ENCODE results near the gene TUBE1. TPM values are rescaled to one million over a fixed set of nuclear protein-coding genes. Genes with fewer than 3 reads are reported as not detected.
A peak's percentile ranks its signal among the peaks of the same experiment; 100 is the strongest.

TUBE1 gene, protein sequence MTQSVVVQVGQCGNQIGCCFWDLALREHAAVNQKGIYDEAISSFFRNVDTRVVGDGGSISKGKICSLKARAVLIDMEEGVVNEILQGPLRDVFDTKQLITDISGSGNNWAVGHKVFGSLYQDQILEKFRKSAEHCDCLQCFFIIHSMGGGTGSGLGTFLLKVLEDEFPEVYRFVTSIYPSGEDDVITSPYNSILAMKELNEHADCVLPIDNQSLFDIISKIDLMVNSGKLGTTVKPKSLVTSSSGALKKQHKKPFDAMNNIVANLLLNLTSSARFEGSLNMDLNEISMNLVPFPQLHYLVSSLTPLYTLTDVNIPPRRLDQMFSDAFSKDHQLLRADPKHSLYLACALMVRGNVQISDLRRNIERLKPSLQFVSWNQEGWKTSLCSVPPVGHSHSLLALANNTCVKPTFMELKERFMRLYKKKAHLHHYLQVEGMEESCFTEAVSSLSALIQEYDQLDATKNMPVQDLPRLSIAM
- total RNA-seq (2022) (26.3 and 30.8 TPM in 2 replicates), Bru-seq, nascent RNA (percentile 88 among the genes with signal in this experiment), BruChase-seq, experiment 1, labeled RNA remaining after a 2-hour chase (percentile 94 among the genes with signal in this experiment), BruChase-seq, experiment 2, labeled RNA remaining after a 6-hour chase (percentile 89 among the genes with signal in this experiment)
- long read RNA-seq, transcript TUBE1-202 (12 exons, 2,142 nt): major isoform, 31 of 61 reads
- long read RNA-seq, partial matches to known transcripts: 10 of 61 reads
- long read RNA-seq, other reads (novel, unspliced or antisense): 17 of 61 reads

DNA sequence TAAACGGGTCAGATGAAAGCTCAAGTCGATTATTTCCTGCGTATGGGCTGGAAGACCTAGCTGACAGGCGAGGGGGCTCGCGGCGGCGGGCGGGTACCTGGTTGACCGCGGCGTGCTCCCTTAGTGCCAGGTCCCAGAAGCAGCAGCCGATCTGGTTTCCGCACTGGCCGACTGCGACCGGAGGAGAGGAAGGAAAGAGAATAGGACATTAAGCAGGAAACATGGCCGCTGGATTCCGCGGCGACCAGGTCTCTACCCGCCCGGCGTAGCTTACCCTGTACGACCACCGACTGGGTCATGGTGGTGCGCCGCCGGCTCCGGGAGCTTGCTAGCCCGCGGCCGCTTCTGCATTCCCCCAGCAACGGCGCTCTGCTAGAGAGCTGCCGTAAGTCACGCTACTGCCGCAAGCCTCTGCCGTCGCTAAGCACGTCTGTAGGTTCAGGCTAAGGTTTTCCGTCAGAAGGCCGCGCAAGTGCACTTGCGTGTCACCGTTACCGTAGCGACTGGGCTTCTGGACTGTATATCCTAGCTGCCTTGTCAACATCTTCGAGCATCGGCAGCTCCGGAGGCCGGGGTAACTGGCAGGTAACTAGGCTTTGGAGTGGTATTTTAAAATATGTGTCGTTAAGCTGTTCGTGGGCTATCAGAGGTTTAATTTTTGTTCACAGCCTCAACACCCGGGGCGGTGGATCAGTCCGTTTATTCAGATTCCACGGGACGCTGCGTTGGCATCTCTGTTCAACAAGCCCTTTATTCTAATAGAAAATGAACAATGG, at the start of gene TUBE1, which contains the start of gene FAM229B:
TUBE1 (minus strand) TSS at position 347 of the 776 bp plus-strand sequence; CDS start at position 299, 48 bp downstream.
FAM229B (plus strand) TSS at position 456 of the 776 bp plus-strand sequence. CDS start 11,693 bp downstream, outside the sequence.
- Mint-ChIP-seq H3K9me3 (ENCODE audit: unreplicated experiment) (no peaks in the 10 kb centered on the region), H3K27ac (ENCODE audit: unreplicated experiment) (no peak within 1 kb of the TSS), H3K4me1 (ENCODE audit: low read depth, unreplicated experiment) (peaks cover 6% of the 10 kb centered on the region), H3K36me3 (ENCODE audit: insufficient read depth, unreplicated experiment) (peaks cover 6% of the 10 kb centered on the region), H3K27me3 (ENCODE audit: insufficient read depth, unreplicated experiment) (peaks cover 10% of the 10 kb centered on the region), H3K4me3 (ENCODE audit: unreplicated experiment) (no peak within 1 kb of the TSS)
- CTCF ChIA-PET: interaction anchor here (1.1 to 2.0 kb wide), 4 partner anchors 12 to 76 kb away, joined by 4 to 16 read pairs (median 8); no protein-coding TSS in a partner anchor
- intact Hi-C loops (cut with micrococcal nuclease; ENCODE audit: unreplicated experiment): no loop called here
- TF ChIP-seq, protein P1, sequence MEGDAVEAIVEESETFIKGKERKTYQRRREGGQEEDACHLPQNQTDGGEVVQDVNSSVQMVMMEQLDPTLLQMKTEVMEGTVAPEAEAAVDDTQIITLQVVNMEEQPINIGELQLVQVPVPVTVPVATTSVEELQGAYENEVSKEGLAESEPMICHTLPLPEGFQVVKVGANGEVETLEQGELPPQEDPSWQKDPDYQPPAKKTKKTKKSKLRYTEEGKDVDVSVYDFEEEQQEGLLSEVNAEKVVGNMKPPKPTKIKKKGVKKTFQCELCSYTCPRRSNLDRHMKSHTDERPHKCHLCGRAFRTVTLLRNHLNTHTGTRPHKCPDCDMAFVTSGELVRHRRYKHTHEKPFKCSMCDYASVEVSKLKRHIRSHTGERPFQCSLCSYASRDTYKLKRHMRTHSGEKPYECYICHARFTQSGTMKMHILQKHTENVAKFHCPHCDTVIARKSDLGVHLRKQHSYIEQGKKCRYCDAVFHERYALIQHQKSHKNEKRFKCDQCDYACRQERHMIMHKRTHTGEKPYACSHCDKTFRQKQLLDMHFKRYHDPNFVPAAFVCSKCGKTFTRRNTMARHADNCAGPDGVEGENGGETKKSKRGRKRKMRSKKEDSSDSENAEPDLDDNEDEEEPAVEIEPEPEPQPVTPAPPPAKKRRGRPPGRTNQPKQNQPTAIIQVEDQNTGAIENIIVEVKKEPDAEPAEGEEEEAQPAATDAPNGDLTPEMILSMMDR (IDR thresholded peaks at IDR 0.05; ENCODE audit: insufficient read depth in 1 of 2, low read depth in 1 of 2, low read length in 1 of 2, severe bottlenecking in 1 of 2, unreplicated experiment in 1 of 2): peak in 1 of 2 experiments; percentile 21
- DNase-seq: peak; percentile 88 to 93
- no peaks in the 10 kb centered on the region for H3K36me3 ChIP-seq (ENCODE audit: control insufficient read depth, insufficient read depth, low read length)
- H3K4me3 ChIP-seq (ENCODE audit: low read depth, low read length): peak within 1 kb of the TSS; percentile 77
- POLR2A ChIA-PET: interaction anchor here (0.6 to 0.8 kb wide), 5 partner anchors 29 to 604 kb away, joined by 3 to 6 read pairs (median 3); partner anchors contain the start of gene REV3L
- no TSS peak for BruUV-seq (replicated peaks)
- H3K9me3 ChIP-seq: no peaks in the 10 kb centered on the region
- H3K4me1 ChIP-seq: peaks cover 3% of the 10 kb centered on the region; the same call in 1 of the 2 replicates
- no peaks in the 10 kb centered on the region; the same call in 1 of the 2 replicates for H3K27me3 ChIP-seq (replicated peaks; ENCODE audit: control insufficient read depth, insufficient read depth, low read length)

DNA sequence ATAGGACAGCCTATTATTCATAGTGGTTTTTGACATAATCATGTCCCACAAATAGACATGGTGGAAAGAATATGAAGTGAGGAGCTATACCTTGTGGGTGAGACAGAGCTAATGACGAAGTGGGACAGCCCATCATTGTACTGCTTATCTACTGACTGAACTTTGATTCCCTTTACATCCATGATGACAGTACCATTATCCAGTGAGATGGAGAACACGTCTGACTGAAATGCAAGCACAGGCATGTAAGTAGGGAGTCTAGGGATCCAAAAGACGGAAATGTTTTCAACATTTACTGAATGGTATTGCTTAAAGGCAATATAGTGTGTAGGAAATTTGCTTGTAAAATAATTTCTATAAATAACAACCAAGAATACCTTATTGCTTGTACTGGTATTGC, 43.6 kb upstream of the TUBE1 start:
- H3K27ac Mint-ChIP-seq (ENCODE audit: unreplicated experiment): no peak overlapping the region
- CTCF ChIA-PET: no interaction called here
- no peaks in the 10 kb centered on the region for H3K9me3 Mint-ChIP-seq (ENCODE audit: unreplicated experiment)
- Histone ChIP-seq H3K4me3 (ENCODE audit: low read depth, low read length) (no peak overlapping the region), H3K36me3 (ENCODE audit: control insufficient read depth, insufficient read depth, low read length) (no peaks in the 10 kb centered on the region), H3K9me3 (no peaks in the 10 kb centered on the region), H3K4me1 (no peaks in the 10 kb centered on the region), H3K27me3 (replicated peaks; ENCODE audit: control insufficient read depth, insufficient read depth, low read length) (no peaks in the 10 kb centered on the region)
- TF ChIP-seq, protein P1 (IDR thresholded peaks at IDR 0.05; ENCODE audit: insufficient read depth in 1 of 2, low read depth in 1 of 2, low read length in 1 of 2, severe bottlenecking in 1 of 2, unreplicated experiment in 1 of 2): no peak
- POLR2A ChIA-PET: no interaction called here
- no peaks in the 10 kb centered on the region for H3K36me3 Mint-ChIP-seq (ENCODE audit: insufficient read depth, unreplicated experiment)
- no peak overlapping the region for H3K4me3 Mint-ChIP-seq (ENCODE audit: unreplicated experiment)
- DNase-seq: no peak
- H3K27me3 Mint-ChIP-seq (ENCODE audit: insufficient read depth, unreplicated experiment): peaks cover 12% of the 10 kb centered on the region
- BruUV-seq (replicated peaks): no TSS peak
- no peaks in the 10 kb centered on the region for H3K4me1 Mint-ChIP-seq (ENCODE audit: low read depth, unreplicated experiment)
- intact Hi-C loops (cut with micrococcal nuclease; ENCODE audit: unreplicated experiment): no loop called here

Measured in Caco-2 (cell line).